SU-DHL-6 (cell line): ENCODE results near the gene MKNK2.

Experiments used
- EZH2phosphoT487 ChIP-seq: fragments of 200-600 bp; sonication (generic), shearing (Covaris generic); conservative IDR thresholded peaks from 2 replicates; pipeline ENCODE4 v1.6.1; 2018; ENCODE audit warnings: mild to moderate bottlenecking, antibody characterized with exemption, low read length, moderate library complexity, mixed read lengths
- TF ChIP-seq, protein P1 (sequence below): fragments of 200-600 bp; sonication (generic); IDR thresholded peaks from one replicate; pipeline ENCODE4 v1.5.1; 2017; ENCODE audit warnings: antibody characterized with exemption, mild to moderate bottlenecking, low read length, moderate library complexity; ENCODE audit not compliant: insufficient read depth, poor library complexity, severe bottlenecking

GRCh38 chr19:2055931-2056836, 5.1 kb upstream of the MKNK2 start:
- no peak for TF ChIP-seq EZH2phosphoT487
- TF ChIP-seq, protein P1, sequence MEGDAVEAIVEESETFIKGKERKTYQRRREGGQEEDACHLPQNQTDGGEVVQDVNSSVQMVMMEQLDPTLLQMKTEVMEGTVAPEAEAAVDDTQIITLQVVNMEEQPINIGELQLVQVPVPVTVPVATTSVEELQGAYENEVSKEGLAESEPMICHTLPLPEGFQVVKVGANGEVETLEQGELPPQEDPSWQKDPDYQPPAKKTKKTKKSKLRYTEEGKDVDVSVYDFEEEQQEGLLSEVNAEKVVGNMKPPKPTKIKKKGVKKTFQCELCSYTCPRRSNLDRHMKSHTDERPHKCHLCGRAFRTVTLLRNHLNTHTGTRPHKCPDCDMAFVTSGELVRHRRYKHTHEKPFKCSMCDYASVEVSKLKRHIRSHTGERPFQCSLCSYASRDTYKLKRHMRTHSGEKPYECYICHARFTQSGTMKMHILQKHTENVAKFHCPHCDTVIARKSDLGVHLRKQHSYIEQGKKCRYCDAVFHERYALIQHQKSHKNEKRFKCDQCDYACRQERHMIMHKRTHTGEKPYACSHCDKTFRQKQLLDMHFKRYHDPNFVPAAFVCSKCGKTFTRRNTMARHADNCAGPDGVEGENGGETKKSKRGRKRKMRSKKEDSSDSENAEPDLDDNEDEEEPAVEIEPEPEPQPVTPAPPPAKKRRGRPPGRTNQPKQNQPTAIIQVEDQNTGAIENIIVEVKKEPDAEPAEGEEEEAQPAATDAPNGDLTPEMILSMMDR = no peak
